Suprapubic skin (tissue), 4 donors: ENCODE results near the gene NPHP4. TPM values are rescaled to one million over a fixed set of nuclear protein-coding genes. Genes with fewer than 3 reads are reported as not detected.

Experiments
- DNase-seq, 2 donors: peaks; one replicate each; pipeline ENCODE4 v3.0.0-alpha.2; 2019; ENCODE audit warnings: low spot score in 2 of 2
- H3K27ac ChIP-seq: fragments of 200-600 bp; sonication (generic); one replicate; pipeline ENCODE4 v1.5.1; 2019
- H3K27me3 ChIP-seq: fragments of 200-600 bp; sonication (generic); one replicate; pipeline ENCODE4 v1.5.1; 2019
- H3K36me3 ChIP-seq: fragments of 200-600 bp; sonication (generic); one replicate; pipeline ENCODE4 v1.5.1; 2019
- H3K4me1 ChIP-seq: fragments of 200-600 bp; sonication (generic); one replicate; pipeline ENCODE4 v1.5.1; 2019
- H3K4me3 ChIP-seq: fragments of 200-600 bp; sonication (generic); one replicate; pipeline ENCODE4 v1.5.1; 2019; ENCODE audit warnings: mild to moderate bottlenecking
- H3K9me3 ChIP-seq: fragments of 200-600 bp; sonication (generic); one replicate; pipeline ENCODE4 v1.5.1; 2019
- CTCF ChIP-seq, 2 donors: fragments of 200-600 bp in 1 of 2; fragments of 450-650 bp in 1 of 2; sonication (generic) in 1 of 2; IDR thresholded peaks; one replicate each; pipeline ENCODE4 v1.5.1; 2016 to 2019; ENCODE audit warnings: antibody characterized with exemption in 2 of 2, mild to moderate bottlenecking in 1 of 2, moderate library complexity in 1 of 2
- EP300 ChIP-seq: sonication (generic); formaldehyde crosslinking; IDR thresholded peaks from one replicate; pipeline ENCODE4 v1.6.1; 2017; ENCODE audit warnings: antibody characterized with exemption
- POLR2A ChIP-seq, 2 donors: fragments of 450-650 bp; IDR thresholded peaks; one replicate each; pipeline ENCODE4 v1.6.1; 2017; ENCODE audit warnings: antibody characterized with exemption in 2 of 2, mild to moderate bottlenecking in 2 of 2, moderate library complexity in 2 of 2
- POLR2AphosphoS5 ChIP-seq, 3 donors: sonication (generic); formaldehyde crosslinking; IDR thresholded peaks; one replicate each; pipeline ENCODE4 v1.6.1; 2017; ENCODE audit warnings: antibody characterized with exemption in 3 of 3
- WGBS: methylation state at CpG from one replicate; pipeline ENCODE4 v1.1.5; 2018; 5-methylcytosine and 5-hydroxymethylcytosine counted together
- total RNA-seq, 4 donors: library from RNA; depleted of rRNA; stranded (reverse); fragments of >200 nt; gene quantifications; one replicate each; pipeline ENCODE4 v1.1.0, GENCODE V29; 2016

NPHP4 gene
- total RNA-seq, 4 donors from 2014 or later = 26.3 to 33.7 (median 29.1) TPM

GRCh38 chr1:5815211-5815610 is 177.0 kb downstream of the NPHP4 start:
- Histone ChIP-seq H3K27me3 (peaks cover 65% of the 10 kb centered on the region), H3K27ac (no peak overlapping the region), H3K9me3 (no peaks in the 10 kb centered on the region), H3K4me1 (no peaks in the 10 kb centered on the region), H3K4me3 (no peak overlapping the region), H3K36me3 (no peaks in the 10 kb centered on the region)
- no peak for DNase-seq
- TF ChIP-seq CTCF (IDR thresholded peaks at IDR 0.05) = no peak
- WGBS = 48% methylated on average over 2 of the region's 2 CpGs

- Histone ChIP-seq H3K36me3 (no peaks in the 10 kb centered on the region), H3K27me3 (peaks cover 60% of the 10 kb centered on the region), H3K4me3 (no peak overlapping the region), H3K27ac (no peak overlapping the region), H3K9me3 (no peaks in the 10 kb centered on the region), H3K4me1 (no peaks in the 10 kb centered on the region)
- no peak for DNase-seq
- 61% methylated on average over 25 of the region's 25 CpGs for WGBS
- TF ChIP-seq POLR2A (IDR thresholded peaks at IDR 0.05) (no peak), CTCF (IDR thresholded peaks at IDR 0.05) (no peak), POLR2AphosphoS5 (IDR thresholded peaks at IDR 0.05) (no peak), EP300 (no peak)
Observed at GRCh38 chr1:5814046-5814619, 178.1 kb downstream of the NPHP4 start.

GRCh38 chr1:5813480-5813879 is 178.7 kb downstream of the NPHP4 start:
- Histone ChIP-seq H3K9me3 (no peaks in the 10 kb centered on the region), H3K4me3 (no peak overlapping the region), H3K36me3 (no peaks in the 10 kb centered on the region), H3K27me3 (peaks cover 57% of the 10 kb centered on the region), H3K4me1 (no peaks in the 10 kb centered on the region), H3K27ac (no peak overlapping the region)
- no peak for TF ChIP-seq CTCF (IDR thresholded peaks at IDR 0.05)
- TF ChIP-seq EP300 = no peak
- TF ChIP-seq POLR2AphosphoS5 (IDR thresholded peaks at IDR 0.05) = no peak
- no peak for DNase-seq
- WGBS = 60% methylated on average over 8 of the region's 8 CpGs

Other genes starting within 250 kb of the NPHP4 start
- 10 to 100 TPM; 13.3 to 17.5 (median 16.2) TPM for gene KCNAB2, start 53.5 kb upstream of the NPHP4 start, total RNA-seq
- gene CHD5, start 187.9 kb upstream of the NPHP4 start, total RNA-seq = under 1 TPM in 3 of 4 donors, not detected in 1; 0.04 to 0.36 (median 0.13) TPM
- gene RPL22, start 207.2 kb upstream of the NPHP4 start, total RNA-seq = 100 to 1,000 TPM; 152 to 206 (median 171) TPM
- 1 to 10 TPM; 4.6 to 9.8 (median 9.5) TPM for gene RNF207, start 213.7 kb upstream of the NPHP4 start, total RNA-seq
- gene ICMT, start 243.5 kb upstream of the NPHP4 start, total RNA-seq = 10 to 100 TPM; 20.2 to 65.0 (median 58.1) TPM